Hepatocyte (in vitro differentiated cells): ENCODE results near the gene CCDC88C.

Experiments used
- EZH2 ChIP-seq: fragments of 200-600 bp; sonication (generic); IDR thresholded peaks from 2 replicates; pipeline ENCODE4 v1.6.1; 2016; ENCODE audit warnings: antibody characterized with exemption, mild to moderate bottlenecking, borderline replicate concordance
- EZH2phosphoT487 ChIP-seq: fragments of 200-600 bp; sonication (generic); IDR thresholded peaks from one replicate; pipeline ENCODE4 v1.6.1; 2018; ENCODE audit warnings: antibody characterized with exemption, mild to moderate bottlenecking, low read depth, moderate library complexity; ENCODE audit not compliant: unreplicated experiment, severe bottlenecking
- TF ChIP-seq, protein P1 (sequence below): fragments of 200-600 bp; sonication (generic); IDR thresholded peaks from 2 replicates; pipeline ENCODE4 v1.5.1; 2016; ENCODE audit warnings: antibody characterized with exemption, mild to moderate bottlenecking; ENCODE audit not compliant: poor library complexity

DNA sequence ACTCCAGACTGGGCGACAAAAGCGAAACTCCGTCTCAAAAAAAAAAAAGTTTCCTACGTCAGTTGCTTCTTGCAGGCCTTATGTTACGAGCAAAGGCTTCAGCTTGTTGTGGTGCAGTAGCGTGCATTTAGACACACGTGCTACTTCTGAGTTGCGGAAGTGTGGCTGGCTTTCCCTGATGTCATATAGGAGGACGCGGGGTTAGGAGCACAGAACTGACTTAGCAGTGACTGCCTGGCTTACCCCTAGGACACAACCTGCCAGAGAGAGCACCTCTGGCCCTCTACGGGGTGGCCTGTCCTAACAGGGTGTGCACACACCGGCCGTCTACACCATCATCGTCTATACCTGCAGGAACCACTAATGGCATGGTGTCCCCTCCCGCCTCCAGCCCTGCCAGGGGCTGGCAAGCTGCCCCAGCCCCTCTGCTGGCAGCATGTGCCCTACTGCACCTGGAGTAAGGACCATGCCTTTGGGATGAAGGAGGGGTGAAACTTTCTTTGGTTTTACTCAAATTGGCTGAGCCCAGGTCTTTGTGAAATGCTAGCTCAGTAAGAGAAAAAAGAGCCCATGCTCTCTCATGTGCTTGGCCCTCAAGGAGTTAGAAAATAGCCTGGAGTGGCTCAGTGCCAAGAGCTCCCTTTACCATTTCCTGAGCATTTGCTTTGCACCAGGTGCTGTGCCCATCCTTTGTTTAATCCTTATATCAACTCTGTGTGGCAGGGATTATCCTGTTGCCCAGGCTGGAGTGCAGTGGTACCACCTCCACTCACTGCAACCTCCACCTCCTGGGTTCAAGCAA lies 171.4 kb downstream of the CCDC88C start:
- TF ChIP-seq, protein P1, sequence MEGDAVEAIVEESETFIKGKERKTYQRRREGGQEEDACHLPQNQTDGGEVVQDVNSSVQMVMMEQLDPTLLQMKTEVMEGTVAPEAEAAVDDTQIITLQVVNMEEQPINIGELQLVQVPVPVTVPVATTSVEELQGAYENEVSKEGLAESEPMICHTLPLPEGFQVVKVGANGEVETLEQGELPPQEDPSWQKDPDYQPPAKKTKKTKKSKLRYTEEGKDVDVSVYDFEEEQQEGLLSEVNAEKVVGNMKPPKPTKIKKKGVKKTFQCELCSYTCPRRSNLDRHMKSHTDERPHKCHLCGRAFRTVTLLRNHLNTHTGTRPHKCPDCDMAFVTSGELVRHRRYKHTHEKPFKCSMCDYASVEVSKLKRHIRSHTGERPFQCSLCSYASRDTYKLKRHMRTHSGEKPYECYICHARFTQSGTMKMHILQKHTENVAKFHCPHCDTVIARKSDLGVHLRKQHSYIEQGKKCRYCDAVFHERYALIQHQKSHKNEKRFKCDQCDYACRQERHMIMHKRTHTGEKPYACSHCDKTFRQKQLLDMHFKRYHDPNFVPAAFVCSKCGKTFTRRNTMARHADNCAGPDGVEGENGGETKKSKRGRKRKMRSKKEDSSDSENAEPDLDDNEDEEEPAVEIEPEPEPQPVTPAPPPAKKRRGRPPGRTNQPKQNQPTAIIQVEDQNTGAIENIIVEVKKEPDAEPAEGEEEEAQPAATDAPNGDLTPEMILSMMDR, result no peak
- no peak for TF ChIP-seq EZH2phosphoT487
- no peak for TF ChIP-seq EZH2
